ENCODE results near the gene ARF6.

DNA sequence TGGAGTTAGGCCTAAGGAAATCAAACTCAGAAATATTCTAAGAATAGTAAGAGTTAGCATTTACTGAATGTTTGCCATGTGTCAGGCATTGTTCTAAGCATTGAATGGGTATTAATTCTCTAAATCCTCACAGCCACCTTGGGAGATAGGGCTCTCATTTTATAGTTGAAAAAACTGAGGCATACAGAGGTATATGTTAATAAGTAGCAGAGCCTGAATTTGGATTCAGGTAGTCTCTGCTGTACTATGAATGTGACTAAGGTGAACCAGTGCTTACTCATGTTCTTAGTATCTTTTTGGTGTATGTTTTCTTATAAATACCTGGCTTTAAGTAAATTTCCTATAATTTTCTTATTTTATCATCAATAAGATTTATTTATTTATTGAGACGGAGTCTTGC lies 8.1 kb downstream of the ARF6 start:
- TF ChIP-seq, protein P1, sequence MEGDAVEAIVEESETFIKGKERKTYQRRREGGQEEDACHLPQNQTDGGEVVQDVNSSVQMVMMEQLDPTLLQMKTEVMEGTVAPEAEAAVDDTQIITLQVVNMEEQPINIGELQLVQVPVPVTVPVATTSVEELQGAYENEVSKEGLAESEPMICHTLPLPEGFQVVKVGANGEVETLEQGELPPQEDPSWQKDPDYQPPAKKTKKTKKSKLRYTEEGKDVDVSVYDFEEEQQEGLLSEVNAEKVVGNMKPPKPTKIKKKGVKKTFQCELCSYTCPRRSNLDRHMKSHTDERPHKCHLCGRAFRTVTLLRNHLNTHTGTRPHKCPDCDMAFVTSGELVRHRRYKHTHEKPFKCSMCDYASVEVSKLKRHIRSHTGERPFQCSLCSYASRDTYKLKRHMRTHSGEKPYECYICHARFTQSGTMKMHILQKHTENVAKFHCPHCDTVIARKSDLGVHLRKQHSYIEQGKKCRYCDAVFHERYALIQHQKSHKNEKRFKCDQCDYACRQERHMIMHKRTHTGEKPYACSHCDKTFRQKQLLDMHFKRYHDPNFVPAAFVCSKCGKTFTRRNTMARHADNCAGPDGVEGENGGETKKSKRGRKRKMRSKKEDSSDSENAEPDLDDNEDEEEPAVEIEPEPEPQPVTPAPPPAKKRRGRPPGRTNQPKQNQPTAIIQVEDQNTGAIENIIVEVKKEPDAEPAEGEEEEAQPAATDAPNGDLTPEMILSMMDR (conservative IDR thresholded peaks at IDR 0.05 in 1 of 2, IDR thresholded peaks at IDR 0.05 in 1 of 2; ENCODE audit: extremely low read depth in 1 of 2, insufficient read depth in 1 of 2, low read depth in 1 of 2, low read length in 2 of 2), result no peak
- no peak for TF ChIP-seq EZH2 (IDR thresholded peaks at IDR 0.05; ENCODE audit: borderline replicate concordance, low read length)

All from mammary epithelial cell (primary cell).